Hepatocyte (in vitro differentiated cells): ENCODE measurements around the gene MFSD6L. TPM values are rescaled to one million over a fixed set of nuclear protein-coding genes. Genes with fewer than 3 reads are reported as not detected.

Experiments used
- DNase-seq: peaks from one replicate; pipeline ENCODE4 v3.0.0-alpha.2; 2016; ENCODE audit warnings: low spot score
- H2AFZ ChIP-seq: fragments of 200-600 bp; sonication (generic); 2 replicates; pipeline ENCODE4 v1.6.0; 2016; ENCODE audit warnings: antibody characterized with exemption, mild to moderate bottlenecking
- H3K27ac ChIP-seq: fragments of 200-600 bp; sonication (generic); 2 replicates; pipeline ENCODE4 v1.5.1; 2016; ENCODE audit warnings: mild to moderate bottlenecking
- H3K27me3 ChIP-seq: fragments of 200-600 bp; sonication (generic); 2 replicates; pipeline ENCODE4 v1.6.1; 2016
- H3K36me3 ChIP-seq: fragments of 200-600 bp; sonication (generic); replicated peaks from 2 replicates; pipeline ENCODE4 v1.5.1; 2016; ENCODE audit warnings: low read depth; ENCODE audit not compliant: insufficient read depth
- H3K4me1 ChIP-seq: fragments of 200-600 bp; sonication (generic); 2 replicates; pipeline ENCODE4 v1.5.1; 2016; ENCODE audit warnings: mild to moderate bottlenecking, moderate library complexity; ENCODE audit not compliant: insufficient read depth
- H3K4me2 ChIP-seq: fragments of 200-600 bp; sonication (generic); 2 replicates; pipeline ENCODE4 v1.6.0; 2016
- H3K4me3 ChIP-seq: fragments of 200-600 bp; sonication (generic); 2 replicates; pipeline ENCODE4 v1.5.1; 2016; ENCODE audit warnings: mild to moderate bottlenecking
- H3K79me2 ChIP-seq: fragments of 200-600 bp; sonication (generic); 2 replicates; pipeline ENCODE4 v1.6.0; 2017; ENCODE audit warnings: mild to moderate bottlenecking
- H3K9me2 ChIP-seq: fragments of 200-600 bp; sonication (generic); replicated peaks from 2 replicates; pipeline ENCODE4 v1.6.0; 2017; ENCODE audit warnings: mild to moderate bottlenecking; ENCODE audit not compliant: insufficient read depth
- H3K9me3 ChIP-seq: fragments of 200-600 bp; sonication (generic); 2 replicates; pipeline ENCODE4 v1.5.1; 2016; ENCODE audit warnings: low read depth, mild to moderate bottlenecking
- H4K20me1 ChIP-seq: fragments of 200-600 bp; sonication (generic); 2 replicates; pipeline ENCODE4 v1.6.0; 2016; ENCODE audit warnings: mild to moderate bottlenecking; ENCODE audit not compliant: insufficient read depth, poor library complexity, severe bottlenecking
- CTCF ChIP-seq: fragments of 200-600 bp; sonication (generic); IDR thresholded peaks from 2 replicates; pipeline ENCODE4 v1.5.1; 2016; ENCODE audit warnings: antibody characterized with exemption, mild to moderate bottlenecking; ENCODE audit not compliant: poor library complexity
- EZH2 ChIP-seq: fragments of 200-600 bp; sonication (generic); IDR thresholded peaks from 2 replicates; pipeline ENCODE4 v1.6.1; 2016; ENCODE audit warnings: antibody characterized with exemption, mild to moderate bottlenecking, borderline replicate concordance
- EZH2phosphoT487 ChIP-seq: fragments of 200-600 bp; sonication (generic); IDR thresholded peaks from one replicate; pipeline ENCODE4 v1.6.1; 2018; ENCODE audit warnings: antibody characterized with exemption, mild to moderate bottlenecking, low read depth, moderate library complexity; ENCODE audit not compliant: unreplicated experiment, severe bottlenecking
- WGBS: methylation state at CpG from one replicate; pipeline ENCODE4 v1.1.6; 2016; ENCODE audit warnings: low lambda C conversion rate; ENCODE audit errors: missing lambda C conversion rate; 5-methylcytosine and 5-hydroxymethylcytosine counted together
- polyA plus RNA-seq: library from polyadenylated mRNA; unstranded; fragments of >200 nt; fragmentation: Nextera tagmentation; extraction: Ambion mirVana; gene quantifications from 2 replicates; pipeline ENCODE4 v1.2.1, GENCODE V29; 2016
- total RNA-seq: library from RNA; depleted of rRNA; stranded (reverse); fragments of >200 nt; gene quantifications from 2 replicates; pipeline ENCODE4 v1.2.3, GENCODE V29; 2014

Gene MFSD6L
- total and polyA plus RNA-seq, 2 experiments from 2014 or later, result 0.34 to 2.2 TPM

DNA sequence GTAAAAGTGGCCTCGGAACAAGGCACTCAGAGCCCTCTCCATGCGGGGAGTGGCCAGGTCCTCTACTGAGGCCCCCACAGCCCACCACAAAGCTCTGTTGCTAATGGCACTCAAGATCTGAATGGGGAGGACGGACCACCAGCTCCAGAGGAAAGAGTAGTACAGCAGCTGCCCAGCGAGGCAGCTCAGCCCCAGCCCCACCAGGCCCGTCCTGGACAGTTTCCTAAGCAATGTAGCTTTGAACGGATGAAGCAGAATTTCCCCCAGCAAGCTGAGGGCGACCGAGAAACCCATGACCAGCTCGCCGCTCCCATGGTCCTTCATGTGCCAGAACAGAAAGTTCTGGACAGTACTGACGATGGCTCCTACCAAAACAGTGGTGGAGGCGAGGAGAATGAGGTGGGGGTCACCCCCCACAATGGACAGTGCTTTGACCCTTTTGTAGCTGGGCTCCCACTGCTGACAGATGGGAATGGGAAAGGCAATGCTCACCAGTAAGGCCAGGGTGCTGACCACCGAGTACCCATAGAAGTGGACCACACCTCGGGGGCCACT, 1.5 kb downstream of the MFSD6L start:
- TF ChIP-seq EZH2 (no peak), EZH2phosphoT487 (no peak), CTCF (no peak)
- Histone ChIP-seq H2AFZ (no peak overlapping the region), H4K20me1 (no peaks in the 10 kb centered on the region), H3K9me3 (no peaks in the 10 kb centered on the region), H3K27me3 (peaks cover 19% of the 10 kb centered on the region), H3K4me2 (no peak overlapping the region), H3K9me2 (no peaks in the 10 kb centered on the region), H3K36me3 (no peaks in the 10 kb centered on the region), H3K4me1 (peaks cover 10% of the 10 kb centered on the region), H3K27ac (no peak overlapping the region), H3K79me2 (no peaks in the 10 kb centered on the region), H3K4me3 (no peak overlapping the region)
- 90% methylated on average over 14 of the region's 14 CpGs for WGBS
- no peak for DNase-seq

DNA sequence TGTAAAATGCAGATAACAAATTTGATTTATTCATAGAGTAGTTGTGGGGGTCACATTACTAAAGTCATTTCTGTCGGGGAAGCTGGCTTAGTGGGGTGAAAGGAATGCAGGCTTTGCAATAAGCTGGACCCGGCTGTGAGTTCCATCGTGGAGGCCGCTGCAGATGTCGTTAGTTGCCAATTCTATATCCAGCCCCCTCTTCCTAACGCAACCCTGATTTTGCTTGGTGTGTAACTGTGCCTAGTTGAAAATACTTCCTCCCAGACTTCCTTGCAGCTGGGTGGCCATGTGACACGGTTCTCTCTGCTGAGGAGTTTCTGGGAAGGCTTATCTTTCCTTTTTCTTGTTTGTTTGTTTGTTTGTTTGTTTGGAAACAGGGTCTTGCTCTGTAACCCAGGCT, 4.5 kb downstream of the MFSD6L start:
- no peak for DNase-seq
- H4K20me1 ChIP-seq, result no peaks in the 10 kb centered on the region
- peaks cover 9% of the 10 kb centered on the region for H3K4me1 ChIP-seq
- H2AFZ ChIP-seq, result no peak overlapping the region
- no peaks in the 10 kb centered on the region for H3K36me3 ChIP-seq
- WGBS, result 85% methylated on average over 7 of the region's 7 CpGs
- no peak overlapping the region for H3K27ac ChIP-seq
- no peaks in the 10 kb centered on the region for H3K79me2 ChIP-seq
- H3K4me2 ChIP-seq, result no peak overlapping the region
- no peak overlapping the region for H3K4me3 ChIP-seq
- H3K27me3 ChIP-seq, result peaks cover 31% of the 10 kb centered on the region
- no peaks in the 10 kb centered on the region for H3K9me2 ChIP-seq
- no peaks in the 10 kb centered on the region for H3K9me3 ChIP-seq
- TF ChIP-seq EZH2 (no peak), CTCF (no peak), EZH2phosphoT487 (no peak)

DNA sequence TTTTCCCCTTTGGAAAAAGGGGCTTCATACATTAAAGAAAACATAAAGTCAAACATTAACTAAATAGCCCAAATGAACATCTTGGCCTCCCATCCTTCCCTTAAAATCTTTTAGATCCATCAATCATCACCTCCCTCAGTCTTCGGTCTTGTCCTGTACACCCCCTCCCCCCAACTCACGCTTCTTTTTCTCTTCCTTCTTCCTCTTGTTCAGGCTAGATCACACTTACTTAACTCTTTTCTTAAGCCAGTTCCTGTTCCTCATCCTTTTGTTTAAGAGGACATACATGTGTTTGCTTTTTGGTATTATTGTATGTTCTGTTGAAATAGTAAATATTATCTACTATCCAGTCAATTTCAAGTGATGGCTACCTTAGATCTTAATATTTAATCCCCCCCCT, 5.5 kb downstream of the MFSD6L start:
- TF ChIP-seq CTCF (no peak), EZH2 (no peak), EZH2phosphoT487 (no peak)
- 71% methylated on average over 2 of the region's 2 CpGs for WGBS
- Histone ChIP-seq H3K9me2 (no peaks in the 10 kb centered on the region), H3K4me2 (no peak overlapping the region), H3K9me3 (no peaks in the 10 kb centered on the region), H4K20me1 (no peaks in the 10 kb centered on the region), H3K27ac (no peak overlapping the region), H3K36me3 (no peaks in the 10 kb centered on the region), H3K4me3 (no peak overlapping the region), H3K79me2 (no peaks in the 10 kb centered on the region), H3K4me1 (no peaks in the 10 kb centered on the region), H3K27me3 (peaks cover 26% of the 10 kb centered on the region), H2AFZ (no peak overlapping the region)
- no peak for DNase-seq
